IPS-18a (cell line): ENCODE data around the gene SH3BGRL2.
"Not testable (repeated sequence)": the region's sequence is repeated elsewhere in the genome, so short reads cannot be mapped to it uniquely, and the experiment has no call there.

ENCODE experiments used
- H3K27ac ChIP-seq: one replicate; pipeline ENCODE4 v1.5.1; 2013; ENCODE audit warnings: low read length
- H3K27me3 ChIP-seq: one replicate; pipeline ENCODE4 v1.6.1; 2013; ENCODE audit warnings: mild to moderate bottlenecking, low read length; ENCODE audit not compliant: control insufficient read depth, insufficient read depth
- H3K36me3 ChIP-seq: one replicate; pipeline ENCODE4 v1.6.1; 2013; ENCODE audit warnings: low read depth, low read length; ENCODE audit not compliant: control insufficient read depth
- H3K4me1 ChIP-seq: one replicate; pipeline ENCODE4 v1.6.1; 2013; ENCODE audit warnings: low read depth, low read length; ENCODE audit not compliant: control insufficient read depth
- H3K4me3 ChIP-seq: one replicate; pipeline ENCODE4 v1.5.1; 2013; ENCODE audit warnings: low read length
- H3K9ac ChIP-seq: one replicate; pipeline ENCODE4 v1.6.1; 2013; ENCODE audit warnings: mild to moderate bottlenecking, low read length, moderate library complexity
- H3K9me3 ChIP-seq: one replicate; pipeline ENCODE4 v1.6.1; 2013; ENCODE audit warnings: low read depth, low read length; ENCODE audit not compliant: control insufficient read depth

Gene SH3BGRL2

DNA sequence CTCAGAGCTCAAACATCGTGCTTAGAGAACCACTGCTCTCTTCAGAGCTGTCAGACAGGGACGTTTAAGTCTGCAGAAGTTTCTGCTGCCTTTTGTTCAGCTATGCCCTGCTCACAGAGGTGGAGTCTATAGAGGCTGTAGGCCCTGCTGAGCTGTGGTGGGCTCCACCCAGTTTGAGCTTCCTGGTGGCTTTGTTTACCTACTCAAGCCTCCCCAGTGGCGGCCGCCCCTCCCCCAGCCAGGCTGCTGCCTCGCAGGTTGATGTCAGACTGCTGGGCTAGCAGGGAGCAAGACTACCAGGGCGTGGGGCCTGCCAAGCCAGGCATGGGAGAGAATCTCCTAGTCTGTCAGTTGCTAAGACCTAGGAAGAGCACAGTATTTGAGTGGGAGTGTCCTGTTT, 32.5 kb downstream of the SH3BGRL2 start:
- H3K4me1 ChIP-seq = peaks cover 11% of the 10 kb centered on the region
- not testable (repeated sequence) for H3K36me3 ChIP-seq, H3K27ac ChIP-seq, H3K4me3 ChIP-seq, H3K27me3 ChIP-seq, H3K9ac ChIP-seq, H3K9me3 ChIP-seq

- no peak overlapping the region for H3K9ac ChIP-seq
- no peaks in the 10 kb centered on the region for H3K36me3 ChIP-seq
- H3K4me3 ChIP-seq = no peak overlapping the region
- peaks cover 16% of the 10 kb centered on the region for H3K4me1 ChIP-seq
- no peak overlapping the region for H3K27ac ChIP-seq
- H3K27me3 ChIP-seq = no peaks in the 10 kb centered on the region
- no peaks in the 10 kb centered on the region for H3K9me3 ChIP-seq
Measured at GRCh38 chr6:79665725-79666551, 34.8 kb downstream of the SH3BGRL2 start.

DNA sequence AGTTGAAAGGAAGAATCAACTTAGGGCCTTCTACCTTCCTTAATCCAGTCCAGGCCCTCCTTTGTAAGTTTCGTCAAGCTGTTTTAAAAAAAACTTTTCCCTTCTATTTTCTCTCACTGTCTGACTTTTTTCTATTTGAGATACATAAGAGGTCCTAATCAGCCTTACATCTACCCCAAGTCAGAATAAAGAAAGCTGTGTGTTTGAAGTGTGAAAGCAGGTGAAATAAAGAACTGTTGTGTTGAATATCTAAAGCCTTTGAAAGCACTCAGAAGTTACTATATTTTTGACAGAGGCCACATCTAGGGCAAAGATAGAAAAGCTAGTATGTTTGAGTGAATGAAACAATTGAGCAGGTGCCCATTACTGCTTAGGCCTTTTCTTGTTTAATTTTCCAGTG, 35.5 kb downstream of the SH3BGRL2 start:
- Histone ChIP-seq H3K4me1 (peaks cover 16% of the 10 kb centered on the region), H3K9me3 (no peaks in the 10 kb centered on the region), H3K9ac (no peak overlapping the region), H3K36me3 (no peaks in the 10 kb centered on the region), H3K27me3 (no peaks in the 10 kb centered on the region), H3K27ac (no peak overlapping the region), H3K4me3 (no peak overlapping the region)

DNA sequence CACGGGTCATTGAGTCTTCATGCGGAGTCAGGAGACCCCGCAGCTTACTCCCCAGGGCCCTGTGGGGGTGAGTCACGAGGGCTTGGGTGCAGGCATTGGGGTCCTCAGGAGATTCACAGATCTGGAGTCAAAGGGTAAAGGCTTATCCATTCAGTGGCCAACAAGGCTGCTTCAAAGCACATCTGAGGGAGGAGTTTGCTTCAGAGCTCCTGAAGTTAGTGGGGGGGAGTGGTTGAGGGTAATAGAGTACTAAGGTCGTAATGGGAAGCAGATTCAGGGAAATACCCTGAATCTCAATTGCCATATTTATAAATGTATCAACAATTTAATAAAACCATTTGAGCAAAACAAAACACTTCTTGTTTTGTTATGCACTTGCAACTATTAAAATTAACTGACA, 37.3 kb downstream of the SH3BGRL2 start:
- Histone ChIP-seq H3K27me3 (no peaks in the 10 kb centered on the region), H3K4me3 (no peak overlapping the region), H3K9ac (no peak overlapping the region), H3K27ac (no peak overlapping the region), H3K9me3 (no peaks in the 10 kb centered on the region), H3K36me3 (no peaks in the 10 kb centered on the region), H3K4me1 (peaks cover 16% of the 10 kb centered on the region)

DNA sequence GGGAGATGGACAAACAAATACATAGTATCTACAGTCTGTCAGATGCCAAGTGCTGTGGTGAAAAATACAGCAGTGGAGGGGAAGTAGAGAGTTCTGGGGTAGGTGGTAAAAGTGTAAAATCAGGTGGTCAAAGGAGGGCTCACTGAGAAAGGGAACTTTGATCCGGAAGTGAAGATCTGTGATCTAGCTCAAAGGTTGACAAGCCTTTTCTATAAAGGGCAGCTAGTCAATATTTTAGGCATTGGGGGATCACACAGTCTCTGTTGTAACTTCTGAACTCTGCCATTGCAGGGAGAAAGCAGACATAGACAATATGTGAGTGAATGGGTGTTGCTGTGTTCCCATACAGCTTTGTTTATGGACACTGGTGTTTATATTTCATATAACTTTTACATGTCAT, 38.6 kb downstream of the SH3BGRL2 start:
- no peak overlapping the region for H3K4me3 ChIP-seq
- H3K4me1 ChIP-seq = peaks cover 9% of the 10 kb centered on the region
- no peaks in the 10 kb centered on the region for H3K36me3 ChIP-seq
- no peak overlapping the region for H3K9ac ChIP-seq
- no peaks in the 10 kb centered on the region for H3K27me3 ChIP-seq
- H3K9me3 ChIP-seq = no peaks in the 10 kb centered on the region
- no peak overlapping the region for H3K27ac ChIP-seq

DNA sequence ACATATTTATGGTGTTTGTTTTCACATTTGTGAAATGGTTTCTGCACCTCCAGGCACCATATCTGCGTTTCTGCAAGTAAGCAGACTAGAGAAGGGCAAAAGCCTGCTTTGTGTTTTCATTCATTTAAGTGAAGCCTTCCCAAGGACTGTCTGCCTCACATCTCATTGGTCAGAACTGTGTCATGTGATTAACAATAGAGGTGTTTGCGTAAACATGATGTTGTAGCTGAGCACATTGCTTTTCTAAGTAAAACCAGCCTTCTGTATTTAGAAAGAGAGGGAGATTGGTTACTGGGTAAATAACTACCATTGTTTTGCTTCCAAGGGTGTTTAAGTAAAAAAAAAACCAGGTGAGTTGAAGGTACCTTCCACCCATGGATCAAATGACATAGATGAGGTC, 39.7 kb downstream of the SH3BGRL2 start:
- Histone ChIP-seq H3K9ac (no peak overlapping the region), H3K27me3 (no peaks in the 10 kb centered on the region)

GRCh38 chr6:79671600-79672266, 40.6 kb downstream of the SH3BGRL2 start:
- Histone ChIP-seq H3K36me3 (no peaks in the 10 kb centered on the region), H3K27ac (no peak overlapping the region), H3K27me3 (no peaks in the 10 kb centered on the region), H3K4me1 (peaks cover 5% of the 10 kb centered on the region), H3K9ac (no peak overlapping the region), H3K9me3 (no peaks in the 10 kb centered on the region), H3K4me3 (no peak overlapping the region)

More for the DNA sequence above, 39.7 kb downstream of the SH3BGRL2 start:
- Histone ChIP-seq H3K36me3 (no peaks in the 10 kb centered on the region), H3K4me1 (peaks cover 9% of the 10 kb centered on the region), H3K4me3 (no peak overlapping the region), H3K27ac (no peak overlapping the region), H3K9me3 (no peaks in the 10 kb centered on the region)

DNA sequence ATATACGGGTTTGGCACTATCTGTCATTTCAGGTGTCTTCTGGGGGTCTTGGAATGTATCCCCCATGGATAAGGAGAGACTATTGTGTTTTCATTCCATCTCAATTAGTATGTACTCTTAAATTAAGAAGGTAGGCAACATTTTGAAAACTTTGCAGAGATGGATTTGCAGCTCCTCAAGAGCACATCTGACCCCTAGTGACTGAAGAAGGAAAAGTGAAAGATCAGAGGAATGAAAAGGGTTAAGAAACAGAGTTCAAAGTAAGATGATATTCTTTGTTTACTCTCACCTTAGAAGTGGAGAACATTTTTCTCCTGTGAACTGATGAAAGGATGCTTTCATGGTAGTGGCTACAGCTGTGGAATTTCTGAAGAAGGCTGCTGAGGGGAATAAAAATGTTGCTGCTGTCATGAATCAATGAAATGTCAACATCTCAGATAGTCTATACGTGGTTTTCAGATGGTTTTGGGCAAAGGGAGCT, 41.5 kb downstream of the SH3BGRL2 start:
- no peak overlapping the region for H3K27ac ChIP-seq
- H3K36me3 ChIP-seq = no peaks in the 10 kb centered on the region
- H3K9ac ChIP-seq = no peak overlapping the region
- no peak overlapping the region for H3K4me3 ChIP-seq
- peaks cover 5% of the 10 kb centered on the region for H3K4me1 ChIP-seq
- no peaks in the 10 kb centered on the region for H3K9me3 ChIP-seq
- H3K27me3 ChIP-seq = no peaks in the 10 kb centered on the region

GRCh38 chr6:79673947-79674346, 42.8 kb downstream of the SH3BGRL2 start:
- Histone ChIP-seq H3K9me3 (no peaks in the 10 kb centered on the region), H3K27ac (no peak overlapping the region), H3K4me3 (no peak overlapping the region), H3K27me3 (no peaks in the 10 kb centered on the region), H3K4me1 (peaks cover 5% of the 10 kb centered on the region), H3K9ac (no peak overlapping the region), H3K36me3 (no peaks in the 10 kb centered on the region)

GRCh38 chr6:79676785-79677736, 45.9 kb downstream of the SH3BGRL2 start:
- no peak overlapping the region for H3K4me3 ChIP-seq
- no peaks in the 10 kb centered on the region for H3K36me3 ChIP-seq
- H3K27ac ChIP-seq = no peak overlapping the region
- H3K9ac ChIP-seq = no peak overlapping the region
- no peaks in the 10 kb centered on the region for H3K27me3 ChIP-seq
- no peaks in the 10 kb centered on the region for H3K4me1 ChIP-seq
- H3K9me3 ChIP-seq = no peaks in the 10 kb centered on the region

GRCh38 chr6:79682682-79683081, 51.6 kb downstream of the SH3BGRL2 start:
- H3K9me3 ChIP-seq, H3K4me3 ChIP-seq, H3K27me3 ChIP-seq, H3K9ac ChIP-seq, H3K4me1 ChIP-seq, H3K36me3 ChIP-seq, H3K27ac ChIP-seq: not testable (repeated sequence)
